Chondrocyte (in vitro differentiated cells): ENCODE results near the gene NOP14. TPM values are rescaled to one million over a fixed set of nuclear protein-coding genes. Genes with fewer than 3 reads are reported as not detected.
A peak's percentile ranks its signal among the peaks of the same experiment; 100 is the strongest.

Source experiments
- DNase-seq: peaks from one replicate; pipeline ENCODE4 v3.0.0; 2021; ENCODE audit warnings: mixed read lengths, low spot score
- H3K27ac Mint-ChIP-seq: one replicate; pipeline ENCODE4 v1.8.0; 2021; ENCODE audit warnings: mild to moderate bottlenecking, moderate library complexity, mixed read lengths; ENCODE audit not compliant: unreplicated experiment
- H3K27me3 Mint-ChIP-seq: 2 replicates; pipeline ENCODE4 v1.8.0; 2021; ENCODE audit warnings: low read depth, mixed read lengths
- H3K36me3 Mint-ChIP-seq: 2 replicates; pipeline ENCODE4 v1.8.0; 2021; ENCODE audit warnings: low read depth, mixed read lengths
- H3K4me1 Mint-ChIP-seq: 2 replicates; pipeline ENCODE4 v1.8.0; 2021; ENCODE audit warnings: low read depth, mild to moderate bottlenecking, mixed read lengths
- H3K4me3 Mint-ChIP-seq: one replicate; pipeline ENCODE4 v1.8.0; 2021; ENCODE audit warnings: mild to moderate bottlenecking, moderate library complexity, mixed read lengths; ENCODE audit not compliant: unreplicated experiment
- H3K9me3 Mint-ChIP-seq: 2 replicates; pipeline ENCODE4 v1.8.0; 2021; ENCODE audit warnings: low read depth, mixed read lengths
- total RNA-seq: library from RNA; stranded (reverse); gene quantifications from 3 replicates; pipeline ENCODE4 v1.2.1, GENCODE V29; 2021
- TF ChIP-seq, protein P1 (sequence below): fragments of 200-600 bp; sonication (generic); IDR thresholded peaks from 2 replicates; pipeline ENCODE4 v1.5.0; 2021; ENCODE audit warnings: antibody characterized with exemption, mild to moderate bottlenecking, moderate library complexity

NOP14 gene
- total RNA-seq, 1 donor from 2014 or later: 22.2 TPM

DNA sequence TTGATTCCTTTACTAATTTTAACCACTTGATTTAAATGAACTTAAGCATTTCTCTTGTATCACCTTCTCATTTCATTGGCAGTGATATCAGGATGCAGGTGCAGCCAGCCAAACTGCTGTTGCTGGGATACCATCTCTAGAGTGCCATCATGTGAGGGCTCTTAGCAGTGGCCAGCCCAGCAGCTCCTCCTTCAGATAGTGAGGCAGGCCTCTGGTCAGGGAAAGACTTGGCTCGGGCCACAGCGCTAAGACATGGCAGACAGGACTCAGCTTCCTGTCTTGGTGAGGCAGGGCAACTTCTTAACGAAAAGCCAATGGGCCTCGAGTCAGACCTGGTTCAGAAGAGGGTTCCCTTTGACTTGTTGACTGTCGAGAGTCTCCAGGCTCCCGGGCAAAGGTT, 50.0 kb downstream of the NOP14 start:
- H3K4me1 Mint-ChIP-seq: no peaks in the 10 kb centered on the region
- no peaks in the 10 kb centered on the region for H3K9me3 Mint-ChIP-seq
- H3K4me3 Mint-ChIP-seq: no peak overlapping the region
- no peak for DNase-seq
- H3K36me3 Mint-ChIP-seq: peaks cover 49% of the 10 kb centered on the region
- no peak overlapping the region for H3K27ac Mint-ChIP-seq
- TF ChIP-seq, protein P1, sequence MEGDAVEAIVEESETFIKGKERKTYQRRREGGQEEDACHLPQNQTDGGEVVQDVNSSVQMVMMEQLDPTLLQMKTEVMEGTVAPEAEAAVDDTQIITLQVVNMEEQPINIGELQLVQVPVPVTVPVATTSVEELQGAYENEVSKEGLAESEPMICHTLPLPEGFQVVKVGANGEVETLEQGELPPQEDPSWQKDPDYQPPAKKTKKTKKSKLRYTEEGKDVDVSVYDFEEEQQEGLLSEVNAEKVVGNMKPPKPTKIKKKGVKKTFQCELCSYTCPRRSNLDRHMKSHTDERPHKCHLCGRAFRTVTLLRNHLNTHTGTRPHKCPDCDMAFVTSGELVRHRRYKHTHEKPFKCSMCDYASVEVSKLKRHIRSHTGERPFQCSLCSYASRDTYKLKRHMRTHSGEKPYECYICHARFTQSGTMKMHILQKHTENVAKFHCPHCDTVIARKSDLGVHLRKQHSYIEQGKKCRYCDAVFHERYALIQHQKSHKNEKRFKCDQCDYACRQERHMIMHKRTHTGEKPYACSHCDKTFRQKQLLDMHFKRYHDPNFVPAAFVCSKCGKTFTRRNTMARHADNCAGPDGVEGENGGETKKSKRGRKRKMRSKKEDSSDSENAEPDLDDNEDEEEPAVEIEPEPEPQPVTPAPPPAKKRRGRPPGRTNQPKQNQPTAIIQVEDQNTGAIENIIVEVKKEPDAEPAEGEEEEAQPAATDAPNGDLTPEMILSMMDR: no peak
- H3K27me3 Mint-ChIP-seq: no peaks in the 10 kb centered on the region

DNA sequence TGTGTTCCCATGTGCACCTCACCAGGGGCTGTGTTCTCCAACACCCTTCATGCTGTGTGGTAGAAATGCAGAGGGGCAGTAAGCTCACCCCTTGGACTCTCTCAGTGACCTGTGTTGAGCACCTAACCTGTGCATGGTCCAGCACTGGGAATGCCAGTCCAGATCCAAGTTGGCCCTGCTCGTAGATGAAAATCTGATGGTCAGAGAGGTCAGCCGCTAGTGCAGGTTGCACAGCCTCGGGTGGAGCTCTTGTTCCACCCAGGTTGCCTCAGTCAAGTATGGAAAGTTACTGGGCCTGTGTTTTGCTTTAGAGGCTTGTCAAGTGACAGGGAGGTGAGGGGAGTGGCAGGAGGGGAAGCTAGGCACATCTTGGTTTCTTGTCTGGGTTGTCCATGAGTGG, 51.3 kb downstream of the NOP14 start:
- peaks cover 46% of the 10 kb centered on the region for H3K36me3 Mint-ChIP-seq
- H3K9me3 Mint-ChIP-seq: no peaks in the 10 kb centered on the region
- H3K4me1 Mint-ChIP-seq: no peaks in the 10 kb centered on the region
- no peak for DNase-seq
- TF ChIP-seq, protein P1: no peak
- no peak overlapping the region for H3K4me3 Mint-ChIP-seq
- H3K27ac Mint-ChIP-seq: no peak overlapping the region
- no peaks in the 10 kb centered on the region for H3K27me3 Mint-ChIP-seq

DNA sequence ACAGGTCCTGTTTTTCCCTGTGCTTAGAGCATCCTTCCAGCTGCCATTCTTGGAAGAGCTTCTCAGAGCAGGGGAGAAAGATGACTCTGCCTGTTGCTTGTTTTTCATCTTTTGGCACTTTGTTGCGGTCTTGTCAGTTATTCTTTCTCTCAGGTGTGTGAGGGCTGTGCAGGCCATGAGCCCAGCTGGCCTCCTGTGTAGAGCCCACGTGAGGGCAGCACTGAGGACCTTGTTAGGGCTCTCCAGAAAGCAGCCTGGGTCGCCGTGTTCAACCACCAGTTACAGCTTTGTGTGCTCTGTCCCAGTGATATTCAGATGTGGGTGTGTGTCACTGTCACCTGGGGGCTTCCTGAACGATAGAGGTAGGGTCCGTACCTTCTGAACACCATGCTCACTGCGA, 52.8 kb downstream of the NOP14 start:
- TF ChIP-seq, protein P1: peak; percentile 33
- Mint-ChIP-seq H3K27ac (no peak overlapping the region), H3K4me3 (no peak overlapping the region), H3K4me1 (no peaks in the 10 kb centered on the region), H3K9me3 (no peaks in the 10 kb centered on the region), H3K36me3 (peaks cover 44% of the 10 kb centered on the region), H3K27me3 (no peaks in the 10 kb centered on the region)
- no peak for DNase-seq

DNA sequence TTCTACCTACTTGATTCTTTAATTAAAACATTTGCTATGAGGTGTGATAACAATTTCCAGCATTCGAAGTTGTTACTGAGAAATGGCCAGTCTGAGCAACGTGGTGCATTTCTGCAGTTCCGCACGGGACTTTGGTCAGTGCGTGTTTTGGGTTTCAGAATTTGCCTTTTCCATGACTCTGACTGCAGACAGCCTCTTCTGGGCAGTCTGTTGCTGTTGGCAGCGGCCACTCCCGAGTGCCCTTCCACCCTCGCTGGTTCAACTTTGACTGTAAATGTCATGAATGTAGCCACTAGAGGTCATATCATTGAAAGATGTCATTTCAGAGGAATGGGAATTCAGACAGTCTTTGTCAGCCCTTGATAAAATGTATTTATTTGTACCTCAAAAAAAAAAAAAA, 53.6 kb downstream of the NOP14 start:
- TF ChIP-seq, protein P1: no peak
- no peaks in the 10 kb centered on the region for H3K9me3 Mint-ChIP-seq
- no peak overlapping the region for H3K27ac Mint-ChIP-seq
- peaks cover 44% of the 10 kb centered on the region for H3K36me3 Mint-ChIP-seq
- no peak overlapping the region for H3K4me3 Mint-ChIP-seq
- no peaks in the 10 kb centered on the region for H3K27me3 Mint-ChIP-seq
- DNase-seq: no peak
- no peaks in the 10 kb centered on the region for H3K4me1 Mint-ChIP-seq

DNA sequence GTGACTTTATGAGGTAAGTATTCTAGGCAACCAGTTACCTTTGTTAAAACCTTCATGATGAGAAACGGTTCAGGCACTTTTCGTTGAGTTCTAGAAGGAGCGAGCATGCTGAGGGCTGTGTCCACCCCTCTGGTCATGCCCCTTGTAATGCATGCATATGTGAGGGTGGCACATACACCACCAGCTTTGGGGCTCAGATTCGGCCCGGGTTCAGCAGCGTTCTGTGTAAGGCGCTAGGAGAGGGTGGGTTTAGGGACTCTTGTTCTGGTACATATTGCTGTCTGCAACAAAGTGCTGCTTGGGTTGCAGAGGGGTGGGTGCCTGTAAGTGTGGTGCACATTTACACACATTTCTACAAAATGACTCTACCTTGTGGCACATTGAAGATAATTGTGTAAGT, 54.5 kb downstream of the NOP14 start:
- Mint-ChIP-seq H3K4me3 (no peak overlapping the region), H3K4me1 (no peaks in the 10 kb centered on the region), H3K9me3 (no peaks in the 10 kb centered on the region), H3K27me3 (no peaks in the 10 kb centered on the region), H3K36me3 (peaks cover 49% of the 10 kb centered on the region), H3K27ac (no peak overlapping the region)
- TF ChIP-seq, protein P1: no peak
- DNase-seq: no peak
